Measurements from ENCODE around the gene SMG1.
"Not testable (repeated sequence)": the region's sequence is repeated elsewhere in the genome, so short reads cannot be mapped to it uniquely, and the experiment has no call there.

SMG1 gene

GRCh38 chr16:18936727-18937340 is 10.6 kb upstream of the SMG1 start:
- in situ Hi-C loops (cut with MboI; ENCODE audit: low sequenced_read_pairs): no loop called here

GRCh38 chr16:18933501-18933900 is 7.3 kb upstream of the SMG1 start:
- in situ Hi-C loops (cut with MboI; ENCODE audit: low sequenced_read_pairs): no loop called here

- in situ Hi-C loops (cut with MboI; ENCODE audit: low sequenced_read_pairs): no loop called here
These were observed 6.2 kb upstream of the SMG1 start for GRCh38 chr16:18932243-18932987.

GRCh38 chr16:18931756-18932155 is 5.5 kb upstream of the SMG1 start:
- in situ Hi-C loops (cut with MboI; ENCODE audit: low sequenced_read_pairs): no loop called here

GRCh38 chr16:18930095-18930494 is 3.9 kb upstream of the SMG1 start:
- in situ Hi-C loops (cut with MboI; ENCODE audit: low sequenced_read_pairs): not testable (repeated sequence)

GRCh38 chr16:18928073-18928472 is 1.9 kb upstream of the SMG1 start:
- in situ Hi-C loops (cut with MboI; ENCODE audit: low sequenced_read_pairs): not testable (repeated sequence)

GRCh38 chr16:18925215-18925985 is 808 bp downstream of the SMG1 start:
- in situ Hi-C loops (cut with MboI; ENCODE audit: low sequenced_read_pairs): not testable (repeated sequence)

GRCh38 chr16:18923935-18924334 is 2.3 kb downstream of the SMG1 start:
- in situ Hi-C loops (cut with MboI; ENCODE audit: low sequenced_read_pairs): not testable (repeated sequence)

- in situ Hi-C loops (cut with MboI; ENCODE audit: low sequenced_read_pairs): not testable (repeated sequence)
These were observed 3.1 kb downstream of the SMG1 start for GRCh38 chr16:18923124-18923523.

GRCh38 chr16:18909585-18909984 is 16.6 kb downstream of the SMG1 start:
- in situ Hi-C loops (cut with MboI; ENCODE audit: low sequenced_read_pairs): not testable (repeated sequence)

GRCh38 chr16:18908716-18909115 is 17.5 kb downstream of the SMG1 start:
- in situ Hi-C loops (cut with MboI; ENCODE audit: low sequenced_read_pairs): not testable (repeated sequence)

- in situ Hi-C loops (cut with MboI; ENCODE audit: low sequenced_read_pairs): not testable (repeated sequence)
These were observed 23.4 kb downstream of the SMG1 start for GRCh38 chr16:18902778-18903177.

- in situ Hi-C loops (cut with MboI; ENCODE audit: low sequenced_read_pairs): not testable (repeated sequence)
These were observed 24.2 kb downstream of the SMG1 start for GRCh38 chr16:18902044-18902443.

- in situ Hi-C loops (cut with MboI; ENCODE audit: low sequenced_read_pairs): not testable (repeated sequence)
These were observed 25.0 kb downstream of the SMG1 start for GRCh38 chr16:18901194-18901593.

- in situ Hi-C loops (cut with MboI; ENCODE audit: low sequenced_read_pairs): not testable (repeated sequence)
These were observed 41.8 kb downstream of the SMG1 start for GRCh38 chr16:18884456-18884855.

- in situ Hi-C loops (cut with MboI; ENCODE audit: low sequenced_read_pairs): not testable (repeated sequence)
These were observed 48.5 kb downstream of the SMG1 start for GRCh38 chr16:18877734-18878133.

GRCh38 chr16:18877259-18877658 is 48.9 kb downstream of the SMG1 start:
- in situ Hi-C loops (cut with MboI; ENCODE audit: low sequenced_read_pairs): not testable (repeated sequence)

GRCh38 chr16:18876301-18876700 is 49.9 kb downstream of the SMG1 start:
- in situ Hi-C loops (cut with MboI; ENCODE audit: low sequenced_read_pairs): not testable (repeated sequence)

- in situ Hi-C loops (cut with MboI; ENCODE audit: low sequenced_read_pairs): not testable (repeated sequence)
These were observed 57.0 kb downstream of the SMG1 start for GRCh38 chr16:18869043-18869771.

GRCh38 chr16:18866277-18866823 is 59.9 kb downstream of the SMG1 start:
- in situ Hi-C loops (cut with MboI; ENCODE audit: low sequenced_read_pairs): not testable (repeated sequence)

- in situ Hi-C loops (cut with MboI; ENCODE audit: low sequenced_read_pairs): not testable (repeated sequence)
These were observed 63.3 kb downstream of the SMG1 start for GRCh38 chr16:18862891-18863290.

Measured in hTERT RPE-1 (cell line).